Lower lobe of right lung (tissue), 2 donors: Measurements from ENCODE around the gene SMIM38. TPM values are rescaled to one million over a fixed set of nuclear protein-coding genes. Genes with fewer than 3 reads are reported as not detected.

Experiments
- ATAC-seq, 2 donors: fragments of 200-7000 bp; cut with Tn5 transposase; one replicate each; pipeline ENCODE4 v1.9.1; 2020 to 2022; ENCODE audit warnings: mild to moderate bottlenecking in 2 of 2, moderate library complexity in 2 of 2
- DNase-seq: peaks from one replicate; pipeline ENCODE4 v3.0.0-alpha.2; 2020
- H3K27ac ChIP-seq: fragments of 200-600 bp; one replicate; pipeline ENCODE4 v1.8.0; 2022
- H3K27me3 ChIP-seq: fragments of 200-600 bp; one replicate; pipeline ENCODE4 v1.8.0; 2022; ENCODE audit warnings: low read depth
- H3K36me3 ChIP-seq: fragments of 200-600 bp; one replicate; pipeline ENCODE4 v1.8.0; 2022; ENCODE audit warnings: mild to moderate bottlenecking
- H3K4me1 ChIP-seq: fragments of 200-600 bp; one replicate; pipeline ENCODE4 v1.8.0; 2022
- H3K4me3 ChIP-seq: fragments of 200-600 bp; one replicate; pipeline ENCODE4 v1.8.0; 2022; ENCODE audit warnings: mild to moderate bottlenecking
- H3K9me3 ChIP-seq: fragments of 200-600 bp; one replicate; pipeline ENCODE4 v1.8.0; 2022
- intact Hi-C: fragments of 100-400 bp; cut with DNase I; formaldehyde crosslinking; loops from one replicate; pipeline ENCODE4 v1.11.0; 2022
- total RNA-seq: library from RNA; stranded (reverse); fragmentation: NEBNext Ultra II Directional; extraction: Animal tissue kit (Norgen Biotek cat#: 25700); gene quantifications from one replicate; pipeline ENCODE4 v1.2.1, GENCODE V29; 2021
- TF ChIP-seq, protein P1 (sequence below): fragments of 200-600 bp; IDR thresholded peaks from one replicate; pipeline ENCODE4 v1.8.0; 2022; ENCODE audit warnings: antibody characterized with exemption, mild to moderate bottlenecking
- donor health status: DM: no; HTN: yes; CAD: no; lungs with severe emphysema.

Gene SMIM38
- total RNA-seq, 1 donor from 2014 or later: not detected

DNA sequence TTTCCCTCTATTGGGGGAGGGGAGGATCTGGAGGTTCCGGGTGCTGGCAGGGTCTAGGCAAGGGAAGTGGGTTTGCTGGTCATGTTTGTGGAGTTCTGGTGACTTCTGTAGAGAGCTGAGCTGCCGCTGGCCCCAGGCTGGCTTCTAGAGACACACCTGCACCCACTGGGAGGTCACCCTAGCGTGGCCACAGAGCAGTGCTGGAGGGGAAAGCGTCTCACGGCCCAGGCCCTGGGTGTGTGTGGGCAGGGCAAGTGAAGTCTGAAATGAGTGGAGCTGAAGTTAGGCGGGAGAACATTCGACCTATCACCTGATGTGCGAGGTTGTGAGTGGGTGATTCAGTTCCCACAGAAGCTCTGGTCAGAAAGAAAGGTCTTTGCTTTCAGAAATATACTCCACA, 27.9 kb downstream of the SMIM38 start:
- ATAC-seq (no peak), DNase-seq (no peak)
- H3K4me1 ChIP-seq: no peaks in the 10 kb centered on the region
- no peaks in the 10 kb centered on the region for H3K9me3 ChIP-seq
- no peaks in the 10 kb centered on the region for H3K27me3 ChIP-seq
- no peaks in the 10 kb centered on the region for H3K36me3 ChIP-seq
- TF ChIP-seq, protein P1, sequence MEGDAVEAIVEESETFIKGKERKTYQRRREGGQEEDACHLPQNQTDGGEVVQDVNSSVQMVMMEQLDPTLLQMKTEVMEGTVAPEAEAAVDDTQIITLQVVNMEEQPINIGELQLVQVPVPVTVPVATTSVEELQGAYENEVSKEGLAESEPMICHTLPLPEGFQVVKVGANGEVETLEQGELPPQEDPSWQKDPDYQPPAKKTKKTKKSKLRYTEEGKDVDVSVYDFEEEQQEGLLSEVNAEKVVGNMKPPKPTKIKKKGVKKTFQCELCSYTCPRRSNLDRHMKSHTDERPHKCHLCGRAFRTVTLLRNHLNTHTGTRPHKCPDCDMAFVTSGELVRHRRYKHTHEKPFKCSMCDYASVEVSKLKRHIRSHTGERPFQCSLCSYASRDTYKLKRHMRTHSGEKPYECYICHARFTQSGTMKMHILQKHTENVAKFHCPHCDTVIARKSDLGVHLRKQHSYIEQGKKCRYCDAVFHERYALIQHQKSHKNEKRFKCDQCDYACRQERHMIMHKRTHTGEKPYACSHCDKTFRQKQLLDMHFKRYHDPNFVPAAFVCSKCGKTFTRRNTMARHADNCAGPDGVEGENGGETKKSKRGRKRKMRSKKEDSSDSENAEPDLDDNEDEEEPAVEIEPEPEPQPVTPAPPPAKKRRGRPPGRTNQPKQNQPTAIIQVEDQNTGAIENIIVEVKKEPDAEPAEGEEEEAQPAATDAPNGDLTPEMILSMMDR: no peak
- intact Hi-C loops: no loop called here
- H3K4me3 ChIP-seq: no peak overlapping the region
- H3K27ac ChIP-seq: no peak overlapping the region

DNA sequence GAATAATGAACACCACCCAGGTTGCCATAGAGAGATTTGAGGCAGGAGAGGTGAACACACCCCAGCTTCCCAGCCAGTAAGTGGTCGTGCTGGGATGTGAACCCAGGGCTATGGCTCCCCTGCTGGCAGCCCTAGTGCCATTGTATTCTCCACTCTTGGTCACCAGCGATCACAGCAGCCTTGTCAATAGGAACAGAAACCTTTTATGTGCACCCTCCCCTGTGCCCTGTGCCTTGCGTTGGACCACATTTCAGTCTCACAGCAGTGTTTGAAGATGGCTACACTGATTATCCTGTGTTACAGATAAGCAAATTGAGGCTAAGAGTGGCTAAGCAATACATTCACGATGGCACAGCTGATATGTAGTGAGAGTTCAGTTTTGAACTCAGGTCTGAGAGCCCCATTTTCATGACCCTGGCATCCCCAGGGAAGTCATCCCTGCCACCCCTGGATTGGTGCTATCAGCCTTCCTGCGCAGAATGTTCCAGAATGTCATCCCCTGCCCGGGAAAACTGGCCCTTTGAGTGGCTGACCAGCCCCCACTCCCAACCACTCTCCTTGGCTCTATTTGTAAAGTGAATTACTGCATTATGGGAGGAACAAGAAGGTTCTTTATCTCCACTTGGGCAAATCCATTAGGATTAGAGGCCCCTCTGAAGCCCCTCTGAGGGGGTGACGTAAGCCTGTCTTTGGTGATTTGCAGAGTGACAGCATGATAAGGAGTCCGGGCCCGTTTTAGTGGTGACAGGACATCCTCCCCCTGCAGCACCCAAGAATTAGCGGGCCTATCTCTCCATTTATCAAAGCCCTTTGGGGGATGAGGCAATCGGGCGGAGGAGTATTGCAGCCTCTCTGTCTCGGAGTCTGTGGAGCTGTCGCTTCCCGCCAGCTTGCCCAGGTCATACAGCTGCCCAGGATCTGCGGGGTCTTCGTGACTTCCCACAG, 30.9 kb downstream of the SMIM38 start:
- no peaks in the 10 kb centered on the region for H3K36me3 ChIP-seq
- H3K27me3 ChIP-seq: no peaks in the 10 kb centered on the region
- intact Hi-C loops: no loop called here
- no peaks in the 10 kb centered on the region for H3K9me3 ChIP-seq
- no peaks in the 10 kb centered on the region for H3K4me1 ChIP-seq
- DNase-seq (no peak), ATAC-seq (no peak)
- TF ChIP-seq, protein P1: no peak
- H3K4me3 ChIP-seq: no peak overlapping the region
- H3K27ac ChIP-seq: no peak overlapping the region

DNA sequence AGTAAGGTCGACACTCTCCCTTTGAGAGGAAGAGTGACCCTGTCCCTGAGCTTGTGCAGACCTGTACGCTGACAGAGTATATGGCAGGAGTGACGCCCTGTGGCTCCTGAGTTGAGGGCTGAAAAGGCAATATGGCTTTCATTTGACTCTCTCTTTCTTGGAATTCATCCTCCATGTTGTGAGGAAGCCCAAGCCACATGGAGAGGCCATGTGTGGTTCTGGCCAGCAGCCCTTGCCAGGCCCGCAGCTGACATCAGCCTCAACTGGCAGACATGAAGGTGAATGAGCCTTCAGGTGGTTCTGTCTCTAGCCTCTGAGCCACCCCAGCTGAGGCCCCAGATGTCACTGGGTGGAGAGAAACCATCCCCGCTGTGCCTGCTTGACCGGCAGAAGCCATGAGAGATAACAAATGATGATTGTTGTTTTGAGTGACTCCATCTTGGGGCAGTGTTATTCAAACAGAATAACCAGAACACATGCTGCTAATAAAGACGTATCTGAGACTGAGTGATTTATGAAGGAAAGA, 31.9 kb downstream of the SMIM38 start:
- Histone ChIP-seq H3K4me1 (no peaks in the 10 kb centered on the region), H3K27me3 (no peaks in the 10 kb centered on the region), H3K36me3 (no peaks in the 10 kb centered on the region), H3K4me3 (no peak overlapping the region), H3K9me3 (no peaks in the 10 kb centered on the region), H3K27ac (no peak overlapping the region)
- TF ChIP-seq, protein P1: no peak
- DNase-seq (no peak), ATAC-seq (no peak)
- intact Hi-C loops: no loop called here

- intact Hi-C loops: no loop called here
- no peaks in the 10 kb centered on the region for H3K4me1 ChIP-seq
- no peaks in the 10 kb centered on the region for H3K27me3 ChIP-seq
- H3K27ac ChIP-seq: no peak overlapping the region
- no peak for ATAC-seq
- no peaks in the 10 kb centered on the region for H3K36me3 ChIP-seq
- no peaks in the 10 kb centered on the region for H3K9me3 ChIP-seq
- no peak overlapping the region for H3K4me3 ChIP-seq
- TF ChIP-seq, protein P1: no peak
- DNase-seq: no peak
Observed at GRCh38 chr11:69189059-69189458, 33.3 kb downstream of the SMIM38 start.

- no peak overlapping the region for H3K4me3 ChIP-seq
- no peak for DNase-seq
- H3K36me3 ChIP-seq: no peaks in the 10 kb centered on the region
- TF ChIP-seq, protein P1: no peak
- intact Hi-C loops: no loop called here
- H3K27me3 ChIP-seq: no peaks in the 10 kb centered on the region
- no peaks in the 10 kb centered on the region for H3K9me3 ChIP-seq
- no peak overlapping the region for H3K27ac ChIP-seq
- H3K4me1 ChIP-seq: no peaks in the 10 kb centered on the region
- no peak for ATAC-seq
Observed at GRCh38 chr11:69190796-69191536, 35.2 kb downstream of the SMIM38 start.
